WTC11 (cell line): ENCODE measurements around the gene CFAP157. TPM values are rescaled to one million over a fixed set of nuclear protein-coding genes. Genes with fewer than 3 reads are reported as not detected.
A peak's percentile ranks its signal among the peaks of the same experiment; 100 is the strongest.

Experiments used
- ATAC-seq: fragments of 200-7000 bp; cut with Tn5 transposase; 2 replicates; pipeline ENCODE4 v1.10.0; 2021; ENCODE audit warnings: mild to moderate bottlenecking, moderate library complexity
- CTCF ChIA-PET: fragments of 300-600 bp; sonication (Branson Sonifier 250); formaldehyde crosslinking; loops from one replicate; lab custom pipeline; 2021; ENCODE audit warnings: antibody characterized with exemption; lab: Charles Lee
- POLR2A ChIA-PET: fragments of 350-600 bp; sonication (Branson Sonifier 250); formaldehyde crosslinking; loops from one replicate; lab custom pipeline; 2021; ENCODE audit warnings: antibody characterized with exemption; lab: Charles Lee
- DNase-seq: peaks from one replicate; pipeline ENCODE4 v3.0.0; 2021; ENCODE audit warnings: low spot score
- H3K27ac Mint-ChIP-seq: 2 replicates; pipeline ENCODE4 v1.8.0; 2021; ENCODE audit warnings: mixed read lengths
- H3K27me3 Mint-ChIP-seq: 2 replicates; pipeline ENCODE4 v1.8.0; 2021; ENCODE audit warnings: low read depth, mild to moderate bottlenecking, moderate library complexity, mixed read lengths
- H3K36me3 Mint-ChIP-seq: 2 replicates; pipeline ENCODE4 v1.8.0; 2021; ENCODE audit warnings: mixed read lengths
- H3K4me1 Mint-ChIP-seq: 2 replicates; pipeline ENCODE4 v1.8.0; 2022; ENCODE audit warnings: mixed read lengths
- H3K4me3 Mint-ChIP-seq: 2 replicates; pipeline ENCODE4 v1.8.0; 2021; ENCODE audit warnings: mild to moderate bottlenecking, moderate library complexity, mixed read lengths
- H3K9me3 Mint-ChIP-seq: 2 replicates; pipeline ENCODE4 v1.8.0; 2021; ENCODE audit warnings: mixed read lengths
- ATF1 ChIP-seq: sonication (generic); formaldehyde crosslinking; IDR thresholded peaks from 2 replicates; pipeline ENCODE4 v1.8.1; 2023; ENCODE audit warnings: mild to moderate bottlenecking, moderate library complexity, missing genetic modification reagents
- ELF4 ChIP-seq: sonication (generic); formaldehyde crosslinking; IDR thresholded peaks from 2 replicates; pipeline ENCODE4 v1.8.1; 2022; ENCODE audit warnings: low read depth, mild to moderate bottlenecking, moderate library complexity, missing genetic modification reagents
- JUN ChIP-seq: sonication (generic); formaldehyde crosslinking; IDR thresholded peaks from 2 replicates; pipeline ENCODE4 v1.8.0; 2023; ENCODE audit warnings: mild to moderate bottlenecking, missing genetic modification reagents
- ZNF121 ChIP-seq: sonication (generic); formaldehyde crosslinking; IDR thresholded peaks from 2 replicates; pipeline ENCODE4 v1.8.0; 2023; ENCODE audit warnings: missing genetic modification reagents
- ZNF138 ChIP-seq: sonication (generic); formaldehyde crosslinking; conservative IDR thresholded peaks from 2 replicates; pipeline ENCODE4 v1.8.1; 2022; ENCODE audit warnings: mild to moderate bottlenecking, moderate library complexity, missing genetic modification reagents
- total RNA-seq: library from RNA; stranded (reverse); gene quantifications from 3 replicates; pipeline ENCODE4 v1.2.3, GENCODE V29; 2021
- TF ChIP-seq, protein P1 (sequence below): sonication (generic); formaldehyde crosslinking; IDR thresholded peaks from 2 replicates; pipeline ENCODE4 v1.8.0; 2022; ENCODE audit warnings: mild to moderate bottlenecking, missing genetic modification reagents
- TF ChIP-seq, protein P2 (sequence below): fragments of 200-600 bp; IDR thresholded peaks from 2 replicates; pipeline ENCODE4 v1.8.0; 2022; ENCODE audit warnings: antibody characterized with exemption
- TF ChIP-seq, protein P3 (sequence below): fragments of 250-450 bp; sonication (Bioruptor Pico); IDR thresholded peaks from 2 replicates; pipeline ENCODE4 v1.9.0; 2021; ENCODE audit warnings: mild to moderate bottlenecking, borderline replicate concordance
- TF ChIP-seq, protein P4 (sequence below): fragments of 250-450 bp; sonication (Bioruptor Pico); IDR thresholded peaks from 2 replicates; pipeline ENCODE4 v1.9.0; 2021; ENCODE audit warnings: mild to moderate bottlenecking
- TF ChIP-seq, protein P5 (sequence below): sonication (generic); formaldehyde crosslinking; IDR thresholded peaks from 2 replicates; pipeline ENCODE4 v1.8.1; 2022; ENCODE audit warnings: low read depth, missing genetic modification reagents, borderline replicate concordance
- TF ChIP-seq, protein P6 (sequence below): fragments of 250-450 bp; sonication (Bioruptor Pico); conservative IDR thresholded peaks from 2 replicates; pipeline ENCODE4 v1.9.0; 2021; ENCODE audit warnings: mild to moderate bottlenecking
- TF ChIP-seq, protein P7 (sequence below): sonication (generic); formaldehyde crosslinking; IDR thresholded peaks from 2 replicates; pipeline ENCODE4 v1.8.1; 2023; ENCODE audit warnings: mild to moderate bottlenecking, missing genetic modification reagents, moderate library complexity
- TF ChIP-seq, protein P8 (sequence below): sonication (generic); formaldehyde crosslinking; IDR thresholded peaks from 2 replicates; pipeline ENCODE4 v1.8.1; 2022; ENCODE audit warnings: low read depth, mild to moderate bottlenecking, moderate library complexity, missing genetic modification reagents, borderline replicate concordance
- TF ChIP-seq, protein P9 (sequence below): sonication (generic); formaldehyde crosslinking; IDR thresholded peaks from 2 replicates; pipeline ENCODE4 v1.8.0; 2022; ENCODE audit warnings: mild to moderate bottlenecking, missing genetic modification reagents

The CFAP157 gene
- total RNA-seq, 1 experiment from 2014 or later = 0.22 TPM

DNA sequence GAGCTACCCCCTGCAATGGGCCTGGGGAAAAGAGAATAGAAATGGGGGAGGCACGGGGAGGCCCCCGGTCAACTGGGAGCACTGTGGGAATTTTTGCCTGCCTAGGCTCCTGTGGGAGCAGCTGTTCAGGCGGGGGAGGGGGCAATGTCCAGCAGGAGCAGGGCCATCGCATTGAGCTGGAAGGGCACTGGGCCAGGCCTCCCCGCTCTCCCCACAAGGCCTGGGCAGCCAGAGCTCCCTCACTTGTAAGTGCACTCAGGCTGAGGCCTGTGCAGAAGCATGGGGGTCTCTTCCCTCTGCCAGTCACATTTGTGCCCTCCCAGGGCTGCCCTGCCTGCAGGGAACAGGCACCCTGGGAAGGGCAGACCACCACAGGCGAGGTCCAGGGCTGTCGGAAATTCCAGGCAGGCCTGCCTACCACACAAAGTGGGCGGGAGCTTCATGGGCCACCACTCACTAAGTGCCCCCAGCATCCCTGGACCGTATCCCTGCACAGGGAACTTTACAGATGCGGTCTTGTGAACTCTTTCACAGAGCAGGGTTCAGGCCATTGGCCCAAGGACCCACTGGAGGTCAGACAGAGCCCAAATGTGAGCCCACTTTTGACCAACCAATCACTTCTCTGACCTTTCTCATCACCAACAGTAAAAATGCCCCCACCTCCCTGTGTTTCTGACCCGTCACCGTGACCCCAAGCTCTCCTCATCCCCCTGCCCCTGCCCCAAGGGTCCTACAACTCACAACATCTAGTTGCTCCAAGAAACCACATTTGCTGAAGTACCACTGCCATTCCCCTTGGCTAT, 1.0 kb upstream of the CFAP157 start (continued):
- TF ChIP-seq, protein P1, sequence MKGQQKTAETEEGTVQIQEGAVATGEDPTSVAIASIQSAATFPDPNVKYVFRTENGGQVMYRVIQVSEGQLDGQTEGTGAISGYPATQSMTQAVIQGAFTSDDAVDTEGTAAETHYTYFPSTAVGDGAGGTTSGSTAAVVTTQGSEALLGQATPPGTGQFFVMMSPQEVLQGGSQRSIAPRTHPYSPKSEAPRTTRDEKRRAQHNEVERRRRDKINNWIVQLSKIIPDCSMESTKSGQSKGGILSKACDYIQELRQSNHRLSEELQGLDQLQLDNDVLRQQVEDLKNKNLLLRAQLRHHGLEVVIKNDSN (CRISPR knock-in tag) = no peak
- TF ChIP-seq ELF4 (CRISPR knock-in tag) (no peak), ZNF121 (no peak), JUN (CRISPR knock-in tag) (no peak), ATF1 (no peak)
- TF ChIP-seq, protein P2, sequence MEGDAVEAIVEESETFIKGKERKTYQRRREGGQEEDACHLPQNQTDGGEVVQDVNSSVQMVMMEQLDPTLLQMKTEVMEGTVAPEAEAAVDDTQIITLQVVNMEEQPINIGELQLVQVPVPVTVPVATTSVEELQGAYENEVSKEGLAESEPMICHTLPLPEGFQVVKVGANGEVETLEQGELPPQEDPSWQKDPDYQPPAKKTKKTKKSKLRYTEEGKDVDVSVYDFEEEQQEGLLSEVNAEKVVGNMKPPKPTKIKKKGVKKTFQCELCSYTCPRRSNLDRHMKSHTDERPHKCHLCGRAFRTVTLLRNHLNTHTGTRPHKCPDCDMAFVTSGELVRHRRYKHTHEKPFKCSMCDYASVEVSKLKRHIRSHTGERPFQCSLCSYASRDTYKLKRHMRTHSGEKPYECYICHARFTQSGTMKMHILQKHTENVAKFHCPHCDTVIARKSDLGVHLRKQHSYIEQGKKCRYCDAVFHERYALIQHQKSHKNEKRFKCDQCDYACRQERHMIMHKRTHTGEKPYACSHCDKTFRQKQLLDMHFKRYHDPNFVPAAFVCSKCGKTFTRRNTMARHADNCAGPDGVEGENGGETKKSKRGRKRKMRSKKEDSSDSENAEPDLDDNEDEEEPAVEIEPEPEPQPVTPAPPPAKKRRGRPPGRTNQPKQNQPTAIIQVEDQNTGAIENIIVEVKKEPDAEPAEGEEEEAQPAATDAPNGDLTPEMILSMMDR = no peak
- TF ChIP-seq, protein P3, sequence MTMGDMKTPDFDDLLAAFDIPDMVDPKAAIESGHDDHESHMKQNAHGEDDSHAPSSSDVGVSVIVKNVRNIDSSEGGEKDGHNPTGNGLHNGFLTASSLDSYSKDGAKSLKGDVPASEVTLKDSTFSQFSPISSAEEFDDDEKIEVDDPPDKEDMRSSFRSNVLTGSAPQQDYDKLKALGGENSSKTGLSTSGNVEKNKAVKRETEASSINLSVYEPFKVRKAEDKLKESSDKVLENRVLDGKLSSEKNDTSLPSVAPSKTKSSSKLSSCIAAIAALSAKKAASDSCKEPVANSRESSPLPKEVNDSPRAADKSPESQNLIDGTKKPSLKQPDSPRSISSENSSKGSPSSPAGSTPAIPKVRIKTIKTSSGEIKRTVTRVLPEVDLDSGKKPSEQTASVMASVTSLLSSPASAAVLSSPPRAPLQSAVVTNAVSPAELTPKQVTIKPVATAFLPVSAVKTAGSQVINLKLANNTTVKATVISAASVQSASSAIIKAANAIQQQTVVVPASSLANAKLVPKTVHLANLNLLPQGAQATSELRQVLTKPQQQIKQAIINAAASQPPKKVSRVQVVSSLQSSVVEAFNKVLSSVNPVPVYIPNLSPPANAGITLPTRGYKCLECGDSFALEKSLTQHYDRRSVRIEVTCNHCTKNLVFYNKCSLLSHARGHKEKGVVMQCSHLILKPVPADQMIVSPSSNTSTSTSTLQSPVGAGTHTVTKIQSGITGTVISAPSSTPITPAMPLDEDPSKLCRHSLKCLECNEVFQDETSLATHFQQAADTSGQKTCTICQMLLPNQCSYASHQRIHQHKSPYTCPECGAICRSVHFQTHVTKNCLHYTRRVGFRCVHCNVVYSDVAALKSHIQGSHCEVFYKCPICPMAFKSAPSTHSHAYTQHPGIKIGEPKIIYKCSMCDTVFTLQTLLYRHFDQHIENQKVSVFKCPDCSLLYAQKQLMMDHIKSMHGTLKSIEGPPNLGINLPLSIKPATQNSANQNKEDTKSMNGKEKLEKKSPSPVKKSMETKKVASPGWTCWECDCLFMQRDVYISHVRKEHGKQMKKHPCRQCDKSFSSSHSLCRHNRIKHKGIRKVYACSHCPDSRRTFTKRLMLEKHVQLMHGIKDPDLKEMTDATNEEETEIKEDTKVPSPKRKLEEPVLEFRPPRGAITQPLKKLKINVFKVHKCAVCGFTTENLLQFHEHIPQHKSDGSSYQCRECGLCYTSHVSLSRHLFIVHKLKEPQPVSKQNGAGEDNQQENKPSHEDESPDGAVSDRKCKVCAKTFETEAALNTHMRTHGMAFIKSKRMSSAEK (CRISPR knock-in tag) = no peak

DNA sequence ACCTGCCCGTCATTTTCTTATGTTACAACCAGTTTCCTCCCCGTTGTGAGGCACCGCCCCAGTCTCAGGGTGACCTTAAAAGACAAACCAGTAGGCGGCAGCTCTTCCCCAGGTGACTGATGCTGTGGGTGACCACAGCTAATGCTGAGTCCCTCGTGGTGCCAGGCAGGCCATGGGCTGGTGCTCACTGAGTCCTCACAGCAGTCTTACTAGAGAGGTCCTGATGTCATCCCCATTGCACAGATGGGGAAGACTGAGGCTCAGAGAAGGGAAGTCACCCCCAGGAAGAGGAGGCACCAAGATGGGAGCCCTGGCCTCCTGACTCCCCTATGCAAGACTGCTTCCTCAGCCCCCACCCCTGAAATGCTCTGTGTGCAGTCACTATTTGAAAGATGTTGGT, 978 bp downstream of the CFAP157 start:
- Mint-ChIP-seq H3K4me3 (no peak overlapping the region), H3K9me3 (peaks cover 3% of the 10 kb centered on the region), H3K27me3 (no peaks in the 10 kb centered on the region), H3K4me1 (peaks cover 22% of the 10 kb centered on the region), H3K36me3 (no peaks in the 10 kb centered on the region), H3K27ac (no peak overlapping the region)
- DNase-seq (no peak), ATAC-seq (peak; percentile 19)
- ChIA-PET CTCF (interaction anchor here (0.6 to 5.8 kb wide), 6 partner anchors 8 to 204 kb away, joined by 3 to 56 read pairs (median 5); partner anchors contain the start of gene TOR2A), POLR2A (no interaction called here)
- TF ChIP-seq, protein P4, sequence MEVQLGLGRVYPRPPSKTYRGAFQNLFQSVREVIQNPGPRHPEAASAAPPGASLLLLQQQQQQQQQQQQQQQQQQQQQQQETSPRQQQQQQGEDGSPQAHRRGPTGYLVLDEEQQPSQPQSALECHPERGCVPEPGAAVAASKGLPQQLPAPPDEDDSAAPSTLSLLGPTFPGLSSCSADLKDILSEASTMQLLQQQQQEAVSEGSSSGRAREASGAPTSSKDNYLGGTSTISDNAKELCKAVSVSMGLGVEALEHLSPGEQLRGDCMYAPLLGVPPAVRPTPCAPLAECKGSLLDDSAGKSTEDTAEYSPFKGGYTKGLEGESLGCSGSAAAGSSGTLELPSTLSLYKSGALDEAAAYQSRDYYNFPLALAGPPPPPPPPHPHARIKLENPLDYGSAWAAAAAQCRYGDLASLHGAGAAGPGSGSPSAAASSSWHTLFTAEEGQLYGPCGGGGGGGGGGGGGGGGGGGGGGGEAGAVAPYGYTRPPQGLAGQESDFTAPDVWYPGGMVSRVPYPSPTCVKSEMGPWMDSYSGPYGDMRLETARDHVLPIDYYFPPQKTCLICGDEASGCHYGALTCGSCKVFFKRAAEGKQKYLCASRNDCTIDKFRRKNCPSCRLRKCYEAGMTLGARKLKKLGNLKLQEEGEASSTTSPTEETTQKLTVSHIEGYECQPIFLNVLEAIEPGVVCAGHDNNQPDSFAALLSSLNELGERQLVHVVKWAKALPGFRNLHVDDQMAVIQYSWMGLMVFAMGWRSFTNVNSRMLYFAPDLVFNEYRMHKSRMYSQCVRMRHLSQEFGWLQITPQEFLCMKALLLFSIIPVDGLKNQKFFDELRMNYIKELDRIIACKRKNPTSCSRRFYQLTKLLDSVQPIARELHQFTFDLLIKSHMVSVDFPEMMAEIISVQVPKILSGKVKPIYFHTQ (CRISPR knock-in tag) = no peak
- TF ChIP-seq, protein P5, sequence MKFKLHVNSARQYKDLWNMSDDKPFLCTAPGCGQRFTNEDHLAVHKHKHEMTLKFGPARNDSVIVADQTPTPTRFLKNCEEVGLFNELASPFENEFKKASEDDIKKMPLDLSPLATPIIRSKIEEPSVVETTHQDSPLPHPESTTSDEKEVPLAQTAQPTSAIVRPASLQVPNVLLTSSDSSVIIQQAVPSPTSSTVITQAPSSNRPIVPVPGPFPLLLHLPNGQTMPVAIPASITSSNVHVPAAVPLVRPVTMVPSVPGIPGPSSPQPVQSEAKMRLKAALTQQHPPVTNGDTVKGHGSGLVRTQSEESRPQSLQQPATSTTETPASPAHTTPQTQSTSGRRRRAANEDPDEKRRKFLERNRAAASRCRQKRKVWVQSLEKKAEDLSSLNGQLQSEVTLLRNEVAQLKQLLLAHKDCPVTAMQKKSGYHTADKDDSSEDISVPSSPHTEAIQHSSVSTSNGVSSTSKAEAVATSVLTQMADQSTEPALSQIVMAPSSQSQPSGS (CRISPR knock-in tag) = no peak
- TF ChIP-seq ZNF138 = no peak
- TF ChIP-seq, protein P6, sequence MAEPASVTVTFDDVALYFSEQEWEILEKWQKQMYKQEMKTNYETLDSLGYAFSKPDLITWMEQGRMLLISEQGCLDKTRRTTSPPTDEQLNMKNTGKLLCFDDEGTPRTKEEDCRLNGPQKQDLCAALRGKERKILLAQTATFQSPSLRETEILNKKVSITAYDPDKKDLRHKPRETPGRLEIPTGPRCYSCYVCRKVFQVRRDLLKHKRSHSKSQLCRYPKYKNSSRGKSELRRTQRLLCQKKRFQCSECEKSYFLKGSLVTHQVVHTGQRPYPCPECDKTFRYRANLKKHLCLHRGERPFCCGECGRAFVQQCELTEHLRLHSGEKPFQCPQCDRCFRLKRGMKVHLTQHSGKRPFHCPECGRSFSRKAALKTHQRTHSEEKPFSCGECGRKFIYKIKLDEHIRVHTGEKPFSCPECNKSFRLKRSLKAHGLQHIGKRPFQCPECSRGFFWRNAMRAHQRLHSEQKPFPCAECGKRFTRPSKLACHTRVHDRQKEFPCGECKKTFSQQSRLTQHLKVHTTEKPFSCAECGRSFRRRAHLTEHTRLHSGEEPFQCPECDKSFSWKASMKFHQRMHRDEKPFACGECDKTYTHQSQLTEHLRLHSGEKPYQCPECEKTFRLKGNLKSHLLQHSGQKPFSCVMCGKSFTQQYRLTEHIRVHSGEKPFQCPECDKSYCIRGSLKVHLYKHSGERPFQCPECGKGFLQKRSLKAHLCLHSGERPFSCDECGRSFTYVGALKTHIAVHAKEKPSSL (CRISPR knock-in tag) = no peak
- TF ChIP-seq, protein P7, sequence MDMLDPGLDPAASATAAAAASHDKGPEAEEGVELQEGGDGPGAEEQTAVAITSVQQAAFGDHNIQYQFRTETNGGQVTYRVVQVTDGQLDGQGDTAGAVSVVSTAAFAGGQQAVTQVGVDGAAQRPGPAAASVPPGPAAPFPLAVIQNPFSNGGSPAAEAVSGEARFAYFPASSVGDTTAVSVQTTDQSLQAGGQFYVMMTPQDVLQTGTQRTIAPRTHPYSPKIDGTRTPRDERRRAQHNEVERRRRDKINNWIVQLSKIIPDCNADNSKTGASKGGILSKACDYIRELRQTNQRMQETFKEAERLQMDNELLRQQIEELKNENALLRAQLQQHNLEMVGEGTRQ (CRISPR knock-in tag) = no peak
- TF ChIP-seq, protein P8, sequence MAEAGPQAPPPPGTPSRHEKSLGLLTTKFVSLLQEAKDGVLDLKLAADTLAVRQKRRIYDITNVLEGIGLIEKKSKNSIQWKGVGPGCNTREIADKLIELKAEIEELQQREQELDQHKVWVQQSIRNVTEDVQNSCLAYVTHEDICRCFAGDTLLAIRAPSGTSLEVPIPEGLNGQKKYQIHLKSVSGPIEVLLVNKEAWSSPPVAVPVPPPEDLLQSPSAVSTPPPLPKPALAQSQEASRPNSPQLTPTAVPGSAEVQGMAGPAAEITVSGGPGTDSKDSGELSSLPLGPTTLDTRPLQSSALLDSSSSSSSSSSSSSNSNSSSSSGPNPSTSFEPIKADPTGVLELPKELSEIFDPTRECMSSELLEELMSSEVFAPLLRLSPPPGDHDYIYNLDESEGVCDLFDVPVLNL = no peak
- TF ChIP-seq, protein P9, sequence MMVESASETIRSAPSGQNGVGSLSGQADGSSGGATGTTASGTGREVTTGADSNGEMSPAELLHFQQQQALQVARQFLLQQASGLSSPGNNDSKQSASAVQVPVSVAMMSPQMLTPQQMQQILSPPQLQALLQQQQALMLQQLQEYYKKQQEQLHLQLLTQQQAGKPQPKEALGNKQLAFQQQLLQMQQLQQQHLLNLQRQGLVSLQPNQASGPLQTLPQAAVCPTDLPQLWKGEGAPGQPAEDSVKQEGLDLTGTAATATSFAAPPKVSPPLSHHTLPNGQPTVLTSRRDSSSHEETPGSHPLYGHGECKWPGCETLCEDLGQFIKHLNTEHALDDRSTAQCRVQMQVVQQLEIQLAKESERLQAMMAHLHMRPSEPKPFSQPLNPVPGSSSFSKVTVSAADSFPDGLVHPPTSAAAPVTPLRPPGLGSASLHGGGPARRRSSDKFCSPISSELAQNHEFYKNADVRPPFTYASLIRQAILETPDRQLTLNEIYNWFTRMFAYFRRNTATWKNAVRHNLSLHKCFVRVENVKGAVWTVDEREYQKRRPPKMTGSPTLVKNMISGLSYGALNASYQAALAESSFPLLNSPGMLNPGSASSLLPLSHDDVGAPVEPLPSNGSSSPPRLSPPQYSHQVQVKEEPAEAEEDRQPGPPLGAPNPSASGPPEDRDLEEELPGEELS (CRISPR knock-in tag) = no peak
